ENCODE data around the gene BFSP2. TPM values are rescaled to one million over a fixed set of nuclear protein-coding genes. Genes with fewer than 3 reads are reported as not detected.

The BFSP2 gene
- total RNA-seq, 6 experiments from 2014 or later = not detected

DNA sequence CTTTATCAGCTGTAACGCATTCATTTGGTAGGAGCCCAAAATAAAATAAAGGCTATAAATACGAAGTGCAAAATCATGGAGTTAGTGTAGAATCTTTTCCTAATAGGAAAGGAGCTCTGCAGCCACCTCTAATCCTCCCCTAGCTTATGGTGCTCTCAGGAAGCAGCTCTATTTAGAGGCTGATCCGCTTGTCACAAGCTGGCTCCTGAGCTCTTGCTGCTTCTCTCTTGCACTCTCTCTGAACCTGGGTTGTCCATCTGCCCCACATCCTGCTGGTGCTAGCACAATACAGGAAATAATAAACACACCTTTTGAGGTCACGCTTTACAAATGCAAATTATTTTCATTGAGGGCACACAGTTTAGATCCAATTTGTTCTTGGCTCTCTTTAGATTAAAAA is 37.3 kb upstream of the BFSP2 start:
- H3K27me3 ChIP-seq = no peaks in the 10 kb centered on the region
- TF ChIP-seq, protein P1, sequence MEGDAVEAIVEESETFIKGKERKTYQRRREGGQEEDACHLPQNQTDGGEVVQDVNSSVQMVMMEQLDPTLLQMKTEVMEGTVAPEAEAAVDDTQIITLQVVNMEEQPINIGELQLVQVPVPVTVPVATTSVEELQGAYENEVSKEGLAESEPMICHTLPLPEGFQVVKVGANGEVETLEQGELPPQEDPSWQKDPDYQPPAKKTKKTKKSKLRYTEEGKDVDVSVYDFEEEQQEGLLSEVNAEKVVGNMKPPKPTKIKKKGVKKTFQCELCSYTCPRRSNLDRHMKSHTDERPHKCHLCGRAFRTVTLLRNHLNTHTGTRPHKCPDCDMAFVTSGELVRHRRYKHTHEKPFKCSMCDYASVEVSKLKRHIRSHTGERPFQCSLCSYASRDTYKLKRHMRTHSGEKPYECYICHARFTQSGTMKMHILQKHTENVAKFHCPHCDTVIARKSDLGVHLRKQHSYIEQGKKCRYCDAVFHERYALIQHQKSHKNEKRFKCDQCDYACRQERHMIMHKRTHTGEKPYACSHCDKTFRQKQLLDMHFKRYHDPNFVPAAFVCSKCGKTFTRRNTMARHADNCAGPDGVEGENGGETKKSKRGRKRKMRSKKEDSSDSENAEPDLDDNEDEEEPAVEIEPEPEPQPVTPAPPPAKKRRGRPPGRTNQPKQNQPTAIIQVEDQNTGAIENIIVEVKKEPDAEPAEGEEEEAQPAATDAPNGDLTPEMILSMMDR (IDR thresholded peaks at IDR 0.05) = no peak
- no peak for TF ChIP-seq POLR2A (IDR thresholded peaks at IDR 0.05)
- H3K27ac ChIP-seq = no peak overlapping the region
- WGBS (ENCODE audit: insufficient coverage, low coverage, low lambda C conversion rate, missing lambda C conversion rate) = 53% methylated on average over 3 of the region's 4 CpGs
- DNase-seq = no peak
- intact Hi-C loops (cut with DNase I) = no loop called here
- no peak overlapping the region for H3K4me3 ChIP-seq
- ATAC-seq = no peak
- no peaks in the 10 kb centered on the region for H3K36me3 ChIP-seq
- H3K4me1 ChIP-seq = no peaks in the 10 kb centered on the region
- no peaks in the 10 kb centered on the region for H3K9me3 ChIP-seq

DNA sequence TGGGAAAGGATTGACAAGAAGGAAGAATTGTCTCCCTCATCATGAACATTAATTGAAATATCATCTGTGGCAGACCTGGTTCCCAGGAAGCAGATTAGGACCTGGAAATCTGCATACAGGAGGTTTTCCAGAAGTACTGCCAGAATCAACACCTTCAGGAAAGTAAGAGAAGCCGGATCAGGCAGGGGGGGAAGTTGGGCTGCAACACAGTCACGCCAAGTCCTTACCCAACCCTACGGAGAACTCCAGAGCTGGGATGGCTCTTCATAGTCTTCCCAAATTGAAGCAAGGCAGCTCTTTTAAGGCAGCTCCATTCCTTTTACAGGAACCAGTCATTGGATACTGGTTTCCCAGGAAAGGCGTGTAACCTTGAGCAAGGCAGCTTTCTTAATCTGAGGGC is 35.2 kb upstream of the BFSP2 start:
- no peak for ATAC-seq

DNA sequence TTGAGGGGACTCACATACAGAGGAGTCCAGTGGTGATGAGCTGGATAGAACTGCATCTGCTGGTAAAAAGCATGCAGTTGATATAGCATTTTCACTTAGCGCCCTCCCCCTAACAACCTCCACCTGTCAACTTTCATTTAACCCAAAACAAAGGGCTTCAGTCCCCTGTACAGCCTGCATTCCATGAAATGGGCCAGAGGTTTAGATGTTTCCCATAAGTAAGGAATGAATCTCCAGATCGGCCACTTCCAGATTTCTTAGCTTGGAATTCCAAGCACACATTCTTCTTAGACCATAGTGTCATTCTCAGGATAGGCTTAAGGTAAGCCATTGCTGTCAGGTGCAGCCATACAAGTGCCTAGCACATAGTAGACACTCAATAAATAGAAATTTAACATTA is 32.9 kb upstream of the BFSP2 start:
- intact Hi-C loops (cut with DNase I) = no loop called here
- DNase-seq = no peak
- Histone ChIP-seq H3K27me3 (no peaks in the 10 kb centered on the region), H3K9me3 (no peaks in the 10 kb centered on the region), H3K36me3 (no peaks in the 10 kb centered on the region), H3K4me1 (no peaks in the 10 kb centered on the region), H3K4me3 (no peak overlapping the region), H3K27ac (no peak overlapping the region)
- TF ChIP-seq, protein P1 (IDR thresholded peaks at IDR 0.05) = no peak
- no peak for TF ChIP-seq POLR2A (IDR thresholded peaks at IDR 0.05)
- no peak for ATAC-seq
- WGBS (ENCODE audit: insufficient coverage, low coverage, low lambda C conversion rate, missing lambda C conversion rate) = 92% methylated on average over 1 of the region's 2 CpGs

More for the DNA sequence above, 35.2 kb upstream of the BFSP2 start:
- Histone ChIP-seq H3K27me3 (no peaks in the 10 kb centered on the region), H3K9me3 (no peaks in the 10 kb centered on the region), H3K27ac (no peak overlapping the region), H3K36me3 (no peaks in the 10 kb centered on the region), H3K4me1 (no peaks in the 10 kb centered on the region), H3K4me3 (no peak overlapping the region)
- TF ChIP-seq, protein P1 (IDR thresholded peaks at IDR 0.05) = no peak
- TF ChIP-seq POLR2A (IDR thresholded peaks at IDR 0.05) = no peak
- DNase-seq = no peak
- 93% methylated on average over 2 of the region's 4 CpGs for WGBS (ENCODE audit: insufficient coverage, low coverage, low lambda C conversion rate, missing lambda C conversion rate)
- intact Hi-C loops (cut with DNase I) = no loop called here

DNA sequence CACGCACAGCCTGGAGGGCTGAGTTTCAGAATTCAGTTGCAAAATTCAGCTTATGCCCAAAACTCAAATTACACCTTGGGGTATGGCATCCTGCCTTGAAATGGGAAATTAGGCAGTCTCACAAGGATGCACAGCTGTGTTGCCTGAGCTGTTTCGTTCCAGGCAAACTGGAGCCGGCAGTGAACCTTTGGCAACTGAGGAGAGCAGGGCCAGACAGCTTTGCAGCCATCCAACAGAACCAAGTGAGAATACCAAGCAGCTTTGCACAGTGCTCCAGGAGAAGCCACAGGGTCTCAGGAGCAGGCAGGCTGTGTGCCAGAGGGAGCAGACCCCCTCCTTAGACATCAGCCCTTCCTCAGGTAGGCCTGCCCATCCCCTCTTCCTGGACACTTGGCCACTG is 32.5 kb upstream of the BFSP2 start:
- H3K9me3 ChIP-seq = no peaks in the 10 kb centered on the region
- H3K4me1 ChIP-seq = no peaks in the 10 kb centered on the region
- ATAC-seq (no peak), DNase-seq (no peak)
- 70% methylated on average over 2 of the region's 3 CpGs for WGBS (ENCODE audit: insufficient coverage, low coverage, low lambda C conversion rate, missing lambda C conversion rate)
- H3K36me3 ChIP-seq = no peaks in the 10 kb centered on the region
- TF ChIP-seq POLR2A (IDR thresholded peaks at IDR 0.05) = no peak
- TF ChIP-seq, protein P1 (IDR thresholded peaks at IDR 0.05) = no peak
- intact Hi-C loops (cut with DNase I) = no loop called here
- H3K27me3 ChIP-seq = no peaks in the 10 kb centered on the region
- no peak overlapping the region for H3K4me3 ChIP-seq
- H3K27ac ChIP-seq = no peak overlapping the region

DNA sequence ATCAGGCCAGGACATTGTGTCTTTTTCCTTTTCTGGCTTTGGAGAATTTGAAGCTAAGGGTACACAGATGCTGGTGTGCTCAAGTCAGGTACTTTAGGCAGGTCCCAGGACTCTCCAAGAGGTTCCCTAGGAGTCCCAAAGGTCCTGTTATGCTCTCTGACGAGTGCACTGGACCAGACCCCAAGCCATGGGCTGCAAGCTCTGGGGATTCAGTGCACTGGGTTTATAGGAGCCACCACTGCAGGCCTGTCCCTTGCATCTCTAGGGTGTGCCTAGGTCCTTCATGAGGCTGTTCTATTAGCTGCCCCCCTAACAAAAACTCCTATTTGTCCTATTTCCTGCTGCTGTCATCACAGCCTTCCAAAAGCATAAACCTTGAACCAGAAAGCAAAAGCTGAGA is 31.9 kb upstream of the BFSP2 start:
- DNase-seq (no peak), ATAC-seq (no peak)
- no peak overlapping the region for H3K4me3 ChIP-seq
- intact Hi-C loops (cut with DNase I) = no loop called here
- H3K9me3 ChIP-seq = no peaks in the 10 kb centered on the region
- no peaks in the 10 kb centered on the region for H3K4me1 ChIP-seq
- H3K36me3 ChIP-seq = no peaks in the 10 kb centered on the region
- WGBS (ENCODE audit: insufficient coverage, low coverage, low lambda C conversion rate, missing lambda C conversion rate) = no CpG with 5 or more reads among the region's 1 CpG
- TF ChIP-seq, protein P1 (IDR thresholded peaks at IDR 0.05) = no peak
- no peak for TF ChIP-seq POLR2A (IDR thresholded peaks at IDR 0.05)
- H3K27me3 ChIP-seq = no peaks in the 10 kb centered on the region
- no peak overlapping the region for H3K27ac ChIP-seq
